ENCODE measurements around the gene MYCL.
"Not testable (repeated sequence)": the region's sequence is repeated elsewhere in the genome, so short reads cannot be mapped to it uniquely, and the experiment has no call there.

The MYCL gene

DNA sequence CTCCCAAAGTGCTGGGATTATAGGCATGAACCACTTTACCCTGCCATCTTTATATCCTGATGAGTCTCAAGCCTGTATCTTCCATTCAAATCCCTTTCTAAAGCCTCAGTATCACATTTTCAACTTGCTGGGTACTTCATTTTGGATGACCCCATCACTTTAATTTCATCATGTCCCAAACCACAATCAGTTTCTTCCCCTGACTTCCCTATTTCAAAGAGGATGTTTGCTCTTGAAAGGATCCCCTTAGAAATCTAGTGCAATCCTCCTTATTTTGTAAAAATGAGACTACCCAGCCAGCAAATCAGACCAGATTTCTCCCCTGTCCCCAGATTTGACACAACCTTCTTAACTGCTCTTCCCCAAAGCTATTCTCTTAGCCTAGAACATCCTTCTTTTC lies 11.4 kb downstream of the MYCL start:
- no peak for DNase-seq

GRCh38 chr1:39886757-39887231 lies 14.9 kb downstream of the MYCL start:
- no peak for DNase-seq

- no peak for DNase-seq
These were observed 16.2 kb downstream of the MYCL start for GRCh38 chr1:39885516-39885915.

DNA sequence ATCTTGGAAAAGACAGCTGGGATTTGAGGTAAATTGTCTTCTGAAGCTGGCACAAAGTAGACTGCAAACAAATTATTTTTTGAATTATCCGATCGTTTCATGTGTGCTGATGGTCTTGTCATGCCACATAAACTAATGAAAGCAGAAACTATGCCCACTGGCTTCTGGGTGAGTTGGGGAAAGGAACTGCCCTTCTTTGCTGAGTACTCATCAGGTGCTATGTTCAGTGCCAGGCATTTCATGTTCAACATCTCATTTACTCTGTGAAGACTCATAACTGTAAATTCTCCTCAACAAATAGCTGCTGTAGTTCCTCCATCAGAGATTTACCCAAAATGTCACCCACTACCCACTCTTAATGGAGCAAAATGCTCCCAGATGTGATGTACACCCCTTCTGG lies 19.6 kb downstream of the MYCL start:
- no peak for DNase-seq

- no peak for DNase-seq
These were observed 23.4 kb downstream of the MYCL start for GRCh38 chr1:39877980-39878956.

DNA sequence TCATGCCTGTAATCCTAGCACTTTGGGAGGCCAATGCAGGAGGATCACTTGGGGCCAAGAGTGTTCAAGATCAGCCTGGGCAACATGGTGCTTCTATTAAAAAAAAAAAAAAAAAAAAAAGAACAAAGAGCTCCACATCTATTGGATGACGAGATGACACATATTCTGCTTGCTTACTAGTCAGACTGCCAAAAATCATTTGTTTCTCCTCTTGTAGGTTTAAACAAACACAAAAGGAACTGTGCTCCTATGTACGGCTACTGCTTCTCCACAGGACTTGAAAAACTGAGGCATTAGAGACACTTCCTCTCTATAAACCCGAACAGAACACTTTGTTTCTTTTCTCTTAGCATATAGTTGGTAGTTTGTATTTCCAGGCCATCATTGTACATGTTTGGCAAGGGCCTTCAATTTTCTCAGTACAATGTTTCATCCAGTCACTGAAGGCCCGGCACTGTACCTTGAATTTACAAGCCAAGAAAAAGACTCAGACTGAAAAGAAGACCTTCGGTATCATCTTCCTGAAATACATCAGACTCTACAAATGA lies 24.4 kb downstream of the MYCL start:
- DNase-seq, result no peak

DNA sequence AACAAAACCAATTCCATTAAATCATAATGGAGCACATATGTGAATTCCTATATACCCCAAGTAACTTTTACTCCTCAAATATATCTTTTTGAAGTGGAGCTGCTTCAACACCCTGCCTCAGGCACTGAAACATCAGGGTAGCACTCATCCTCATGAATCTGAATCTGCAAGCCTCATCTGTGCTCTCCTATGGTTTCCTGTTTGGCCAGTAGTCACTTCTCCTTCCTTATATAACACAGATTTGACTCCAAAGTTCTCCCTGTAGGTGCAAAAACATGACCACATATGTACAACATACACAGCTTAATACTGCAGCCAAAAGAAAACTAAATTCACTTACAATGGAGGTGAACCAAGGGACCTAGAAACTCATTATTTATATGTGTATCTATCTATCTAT lies 25.6 kb downstream of the MYCL start:
- no peak for DNase-seq

GRCh38 chr1:39872698-39873097 lies 29.0 kb downstream of the MYCL start:
- DNase-seq, result no peak

- no peak for DNase-seq
These were observed 29.9 kb downstream of the MYCL start for GRCh38 chr1:39871796-39872195.

- not testable (repeated sequence) for DNase-seq
These were observed 30.7 kb downstream of the MYCL start for GRCh38 chr1:39871043-39871442.

- DNase-seq, result not testable (repeated sequence)
These were observed 32.1 kb downstream of the MYCL start for GRCh38 chr1:39869538-39870112.

- DNase-seq, result no peak
These were observed 35.0 kb downstream of the MYCL start for GRCh38 chr1:39866767-39867166.

DNA sequence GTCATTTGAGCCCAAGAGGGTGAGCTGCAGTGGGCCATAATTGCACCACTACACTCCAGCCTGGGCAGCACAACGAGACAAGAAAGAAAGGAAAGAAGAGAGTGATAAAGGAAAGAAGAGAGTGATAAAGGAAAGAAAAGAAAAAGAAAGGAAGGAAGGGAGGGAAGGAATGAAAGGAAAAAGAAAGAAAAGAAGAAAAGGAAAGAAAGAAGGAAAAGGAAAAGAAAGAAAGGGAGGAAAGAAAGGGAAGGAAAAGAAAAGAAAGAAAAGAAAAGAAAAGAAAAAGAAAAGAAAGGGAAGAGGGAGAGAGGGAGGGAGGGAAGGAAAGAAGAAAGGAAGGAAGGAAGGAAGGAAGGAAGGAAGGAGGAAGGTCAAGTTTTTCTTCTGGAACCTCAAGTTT lies 36.0 kb downstream of the MYCL start:
- DNase-seq, result no peak

DNA sequence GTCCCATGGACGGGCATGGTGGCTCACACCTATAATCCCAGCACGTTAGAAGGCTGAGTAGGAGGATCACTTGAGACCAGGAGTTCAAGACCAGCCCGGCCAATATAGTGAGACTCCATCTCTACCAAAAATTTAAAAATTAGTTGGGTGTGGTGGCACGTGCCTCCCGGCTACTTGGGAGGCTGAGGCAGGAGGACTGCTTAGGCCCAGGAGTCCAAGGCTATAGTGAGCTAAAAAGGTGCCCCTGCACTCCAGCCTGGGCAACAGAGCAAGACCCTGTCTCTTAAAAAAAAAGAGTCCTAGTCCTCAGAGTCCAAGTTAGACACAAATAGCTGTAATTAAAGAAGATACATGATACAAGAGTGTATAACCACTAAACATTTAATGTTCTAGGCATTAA lies 38.5 kb downstream of the MYCL start:
- DNase-seq, result no peak

GRCh38 chr1:39861003-39861402 lies 40.7 kb downstream of the MYCL start:
- DNase-seq, result no peak

DNA sequence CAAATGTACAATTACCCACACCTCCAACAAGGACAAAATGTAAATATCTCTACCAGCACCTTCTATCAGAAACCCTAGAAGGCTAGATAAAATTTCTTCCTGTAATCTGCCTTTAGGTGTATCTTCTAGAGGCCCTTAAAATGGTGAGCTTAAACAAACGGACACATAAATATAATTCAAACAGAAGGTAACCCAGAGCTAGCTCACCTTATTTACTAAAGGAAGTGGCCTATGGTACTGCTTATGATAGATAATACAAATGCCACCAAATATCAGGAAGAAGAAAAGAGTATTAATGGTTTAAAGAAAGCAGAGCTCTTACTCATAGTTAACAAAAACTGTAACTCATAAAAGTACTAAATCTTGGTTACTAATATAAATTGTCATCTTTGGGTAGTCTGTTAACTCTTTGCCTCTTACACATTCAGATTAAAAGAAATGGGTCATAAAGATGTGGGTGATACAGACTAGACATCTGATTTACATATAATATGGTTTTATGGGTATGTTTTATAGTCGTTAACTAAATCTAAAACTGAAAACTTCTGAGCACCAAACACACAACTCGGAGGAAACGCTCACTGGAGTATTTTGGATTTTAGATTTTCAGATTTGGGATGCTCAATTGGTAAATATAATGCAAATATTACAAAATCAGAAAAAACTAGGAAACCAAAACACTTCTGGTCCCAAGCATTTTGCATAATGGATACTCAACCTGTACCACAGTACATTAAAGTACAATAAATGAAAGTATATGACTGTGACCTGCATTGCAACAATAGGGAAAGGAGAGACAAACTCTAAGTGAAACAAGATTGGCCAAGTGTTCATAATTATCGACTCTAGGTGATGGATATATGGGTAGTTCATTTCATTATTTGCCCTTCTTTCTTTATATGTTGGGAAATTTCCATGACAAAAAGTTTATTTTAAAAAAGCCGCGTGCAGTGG lies 41.6 kb downstream of the MYCL start:
- DNase-seq, result no peak

DNA sequence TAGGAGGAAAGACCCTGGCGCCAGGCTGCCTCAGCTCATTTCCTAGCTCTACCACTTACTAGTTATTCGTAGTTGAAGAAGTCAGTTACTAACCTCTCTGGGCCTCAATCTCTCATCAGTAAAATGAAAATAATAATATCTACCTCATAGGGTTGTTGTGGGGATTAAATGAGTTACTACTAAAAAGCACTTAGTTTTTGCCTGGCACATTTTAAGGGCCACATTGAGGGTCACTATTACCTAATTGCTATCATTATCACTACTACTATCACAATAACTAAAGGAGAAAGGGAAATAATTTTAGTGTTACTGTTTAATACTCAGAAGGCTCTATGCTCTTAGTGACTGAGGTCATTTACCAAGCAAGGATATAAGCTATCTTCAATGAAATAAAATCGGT lies 43.4 kb downstream of the MYCL start:
- no peak for DNase-seq

- no peak for DNase-seq
These were observed 44.4 kb downstream of the MYCL start for GRCh38 chr1:39857126-39857878.

DNA sequence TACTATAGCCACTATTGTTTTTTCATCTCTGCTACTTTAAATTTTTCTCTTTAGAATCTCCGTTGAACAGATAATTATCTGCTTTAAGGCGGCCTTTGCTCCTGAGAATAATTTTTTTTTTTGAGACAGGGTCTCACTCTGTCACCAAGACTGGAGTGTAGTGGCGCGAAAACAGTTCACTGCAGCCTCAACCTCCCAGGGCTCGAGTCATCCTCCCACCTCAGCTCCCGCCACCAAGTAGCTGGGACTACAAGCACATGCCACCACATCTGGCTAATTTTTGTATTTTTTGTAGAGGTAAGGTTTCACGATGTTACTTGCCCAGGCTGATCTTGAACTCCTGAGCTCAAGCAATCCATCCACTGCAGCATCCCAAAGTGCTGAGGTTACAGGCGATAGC lies 47.0 kb downstream of the MYCL start:
- DNase-seq, result no peak

GRCh38 chr1:39854314-39854713 lies 47.4 kb downstream of the MYCL start:
- no peak for DNase-seq

GRCh38 chr1:39852876-39853275 lies 48.8 kb downstream of the MYCL start:
- no peak for DNase-seq

DNA sequence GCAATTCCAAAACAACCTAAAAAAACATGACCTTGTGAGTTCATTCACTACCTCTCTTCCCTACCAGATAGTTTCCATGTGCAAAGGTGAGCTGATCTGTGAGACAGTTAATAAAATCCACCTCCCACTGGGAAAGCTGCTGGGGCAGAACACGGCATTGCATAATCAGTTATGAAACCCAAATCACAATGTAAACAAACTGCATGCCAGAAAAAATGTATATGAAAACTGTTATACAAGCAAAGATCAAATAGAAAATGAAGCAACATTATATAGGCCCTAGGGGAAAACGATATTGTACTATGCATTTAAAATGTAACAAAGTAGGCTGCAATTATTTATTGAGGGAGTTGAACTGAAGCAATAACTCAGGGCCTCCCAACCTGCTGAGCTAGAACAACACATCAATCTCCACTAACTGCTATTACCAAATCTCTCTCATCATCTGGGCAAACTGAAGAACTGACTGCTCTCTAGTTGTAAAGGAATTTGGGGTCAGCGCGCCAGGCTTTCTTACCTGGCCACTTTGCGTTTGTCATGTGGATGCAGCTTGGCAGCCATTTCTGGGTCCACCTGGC lies 49.4 kb downstream of the MYCL start:
- no peak for DNase-seq
